Left ventricle myocardium inferior (tissue), 1 donor: ENCODE data around the gene ARFIP1. TPM values are rescaled to one million over a fixed set of nuclear protein-coding genes. Genes with fewer than 3 reads are reported as not detected.
"Not testable (repeated sequence)": the region's sequence is repeated elsewhere in the genome, so short reads cannot be mapped to it uniquely, and the experiment has no call there.

Source experiments
- DNase-seq: peaks from one replicate; pipeline ENCODE4 v3.0.0-alpha.2; 2020
- H3K27ac ChIP-seq: fragments of 200-600 bp; replicated peaks from 2 replicates; pipeline ENCODE4 v1.8.0; 2021
- H3K27me3 ChIP-seq: fragments of 200-600 bp; 2 replicates; pipeline ENCODE4 v1.8.0; 2021; ENCODE audit warnings: low read depth
- H3K36me3 ChIP-seq: fragments of 200-600 bp; 2 replicates; pipeline ENCODE4 v1.8.0; 2021
- H3K4me1 ChIP-seq: fragments of 200-600 bp; 2 replicates; pipeline ENCODE4 v1.8.0; 2021
- H3K4me3 ChIP-seq: fragments of 200-600 bp; 2 replicates; pipeline ENCODE4 v1.8.0; 2021; ENCODE audit warnings: mild to moderate bottlenecking, moderate library complexity
- H3K9me3 ChIP-seq: fragments of 200-600 bp; replicated peaks from 2 replicates; pipeline ENCODE4 v1.8.0; 2021
- intact Hi-C: fragments of 100-400 bp; cut with micrococcal nuclease; formaldehyde crosslinking; loops from one replicate; pipeline ENCODE4 v1.11.0; 2022
- total RNA-seq: library from RNA; stranded (reverse); fragmentation: NEBNext Ultra II Directional; extraction: Animal tissue kit (Norgen Biotek cat#: 25700); gene quantifications from one replicate; pipeline ENCODE4 v1.2.1, GENCODE V29; 2021
- TF ChIP-seq, protein P1 (sequence below): fragments of 200-600 bp; IDR thresholded peaks from 2 replicates; pipeline ENCODE4 v1.8.0; 2021; ENCODE audit warnings: antibody characterized with exemption, mild to moderate bottlenecking, borderline replicate concordance
- donor health status: DM: no; HTN: yes; CAD: no; lungs with severe emphysema.

ARFIP1 gene
- total RNA-seq, 1 donor from 2014 or later: 13.2 TPM

DNA sequence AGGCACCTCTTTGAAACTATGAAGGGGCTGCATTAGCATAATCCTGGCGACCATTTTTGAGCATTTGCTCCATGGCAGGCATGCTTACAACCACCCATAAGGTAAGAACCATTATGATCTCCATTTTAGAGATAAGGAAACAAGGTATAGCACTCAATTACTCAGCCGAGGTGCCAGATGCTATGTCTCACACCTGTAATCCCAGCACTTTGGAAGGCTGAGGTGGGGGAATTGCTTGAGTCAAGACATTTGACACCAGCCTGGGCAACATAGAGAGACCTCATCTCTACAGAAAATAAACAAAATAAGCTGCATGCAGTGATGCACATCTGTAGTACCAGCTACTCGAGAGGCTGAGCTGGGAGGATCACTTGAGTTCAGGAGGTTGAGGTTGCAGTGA lies 43.8 kb upstream of the ARFIP1 start:
- TF ChIP-seq, protein P1, sequence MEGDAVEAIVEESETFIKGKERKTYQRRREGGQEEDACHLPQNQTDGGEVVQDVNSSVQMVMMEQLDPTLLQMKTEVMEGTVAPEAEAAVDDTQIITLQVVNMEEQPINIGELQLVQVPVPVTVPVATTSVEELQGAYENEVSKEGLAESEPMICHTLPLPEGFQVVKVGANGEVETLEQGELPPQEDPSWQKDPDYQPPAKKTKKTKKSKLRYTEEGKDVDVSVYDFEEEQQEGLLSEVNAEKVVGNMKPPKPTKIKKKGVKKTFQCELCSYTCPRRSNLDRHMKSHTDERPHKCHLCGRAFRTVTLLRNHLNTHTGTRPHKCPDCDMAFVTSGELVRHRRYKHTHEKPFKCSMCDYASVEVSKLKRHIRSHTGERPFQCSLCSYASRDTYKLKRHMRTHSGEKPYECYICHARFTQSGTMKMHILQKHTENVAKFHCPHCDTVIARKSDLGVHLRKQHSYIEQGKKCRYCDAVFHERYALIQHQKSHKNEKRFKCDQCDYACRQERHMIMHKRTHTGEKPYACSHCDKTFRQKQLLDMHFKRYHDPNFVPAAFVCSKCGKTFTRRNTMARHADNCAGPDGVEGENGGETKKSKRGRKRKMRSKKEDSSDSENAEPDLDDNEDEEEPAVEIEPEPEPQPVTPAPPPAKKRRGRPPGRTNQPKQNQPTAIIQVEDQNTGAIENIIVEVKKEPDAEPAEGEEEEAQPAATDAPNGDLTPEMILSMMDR: no peak
- intact Hi-C loops: loop anchor here (5.0 to 10.0 kb wide), 2 partner anchors 91 to 234 kb away; no protein-coding TSS in a partner anchor
- H3K36me3 ChIP-seq: no peaks in the 10 kb centered on the region
- H3K27ac ChIP-seq: no peak overlapping the region
- no peaks in the 10 kb centered on the region for H3K9me3 ChIP-seq
- no peaks in the 10 kb centered on the region for H3K4me1 ChIP-seq
- no peak for DNase-seq
- no peaks in the 10 kb centered on the region for H3K27me3 ChIP-seq
- no peak overlapping the region for H3K4me3 ChIP-seq

DNA sequence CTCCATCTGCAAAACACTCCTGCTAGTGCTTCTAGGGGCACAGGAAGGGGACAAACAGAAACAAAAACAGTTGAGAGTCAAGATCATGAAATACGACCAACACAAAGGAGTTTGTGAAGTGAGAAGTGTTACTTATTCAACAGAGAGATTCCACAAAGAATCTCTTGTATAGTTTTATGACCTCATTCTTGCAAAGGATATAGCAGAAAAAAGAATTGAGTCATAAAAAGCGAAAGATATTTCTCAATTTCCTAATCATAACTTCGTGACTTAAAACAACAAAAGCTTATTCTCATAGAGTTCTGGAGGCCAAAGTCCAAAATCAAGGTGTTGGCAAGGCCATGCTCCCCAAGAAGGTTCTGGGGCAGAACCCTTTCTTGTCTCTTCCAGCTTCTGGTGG lies 40.9 kb upstream of the ARFIP1 start:
- H3K4me1 ChIP-seq: no peaks in the 10 kb centered on the region
- no peaks in the 10 kb centered on the region for H3K27me3 ChIP-seq
- DNase-seq: no peak
- no peaks in the 10 kb centered on the region for H3K36me3 ChIP-seq
- H3K4me3 ChIP-seq: no peak overlapping the region
- intact Hi-C loops: loop anchor here (5.0 to 10.0 kb wide), 2 partner anchors 94 to 237 kb away; no protein-coding TSS in a partner anchor
- no peaks in the 10 kb centered on the region for H3K9me3 ChIP-seq
- H3K27ac ChIP-seq: no peak overlapping the region
- TF ChIP-seq, protein P1: no peak

DNA sequence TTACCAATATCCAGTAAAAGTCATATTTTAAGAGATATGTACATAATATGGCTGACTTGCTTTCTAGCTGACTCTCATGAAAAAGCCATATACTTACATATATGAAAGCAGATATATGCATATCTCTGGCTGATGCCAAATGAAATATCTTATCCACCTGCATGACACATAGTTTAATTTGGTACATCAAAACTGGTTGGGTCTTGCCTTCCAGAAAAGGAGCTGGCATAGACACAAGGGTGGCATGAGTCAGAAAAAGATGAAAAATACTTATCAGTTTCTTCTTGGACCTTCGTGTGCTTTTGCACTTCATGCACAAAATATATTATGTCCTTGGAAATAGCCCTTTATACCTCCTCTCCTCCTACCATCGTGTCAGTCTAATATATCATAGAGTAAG lies 32.3 kb upstream of the ARFIP1 start:
- Histone ChIP-seq H3K27me3 (no peaks in the 10 kb centered on the region), H3K4me1 (no peaks in the 10 kb centered on the region), H3K27ac (no peak overlapping the region), H3K36me3 (no peaks in the 10 kb centered on the region), H3K9me3 (peaks cover 17% of the 10 kb centered on the region), H3K4me3 (no peak overlapping the region)
- TF ChIP-seq, protein P1: no peak
- intact Hi-C loops: no loop called here
- no peak for DNase-seq

DNA sequence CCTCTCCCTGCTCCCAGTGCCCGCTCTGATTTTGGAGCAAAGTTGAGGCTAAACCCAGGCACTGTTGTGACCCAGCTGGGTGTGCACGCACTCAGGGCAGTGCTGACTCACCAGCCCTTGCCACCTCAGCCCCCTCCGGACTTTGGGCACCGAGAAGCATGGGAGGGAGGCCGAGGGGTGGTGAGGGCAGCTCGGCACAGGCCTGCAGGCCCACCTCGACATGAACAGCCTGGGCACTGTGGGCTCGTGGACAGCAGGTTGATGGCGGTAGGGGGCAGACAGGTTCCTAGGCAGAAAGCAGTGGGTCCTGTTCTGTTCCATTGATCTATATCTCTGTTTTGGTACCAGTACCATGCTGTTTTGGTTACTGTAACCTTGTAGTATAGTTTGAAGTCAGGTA lies 31.1 kb upstream of the ARFIP1 start:
- no peaks in the 10 kb centered on the region for H3K36me3 ChIP-seq
- H3K4me3 ChIP-seq: no peak overlapping the region
- H3K4me1 ChIP-seq: no peaks in the 10 kb centered on the region

DNA sequence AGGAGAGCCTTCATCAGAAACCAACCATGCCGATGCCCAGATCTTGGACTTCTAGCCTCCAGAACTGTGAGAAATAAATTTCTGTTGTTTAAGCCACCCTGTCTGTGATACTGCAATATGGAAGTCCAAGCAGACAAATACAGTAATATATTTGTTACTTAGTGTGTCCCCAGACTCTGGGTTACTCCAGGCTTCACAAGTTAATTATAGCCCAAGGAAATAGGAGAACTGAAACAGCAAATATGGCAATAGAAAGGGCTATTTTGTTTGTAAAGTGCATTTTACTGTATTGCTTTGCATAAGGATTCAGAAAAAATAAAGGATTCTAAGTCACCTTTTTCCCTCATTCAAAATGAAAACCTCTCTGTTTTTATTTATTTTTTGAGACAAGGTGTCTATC lies 16.0 kb upstream of the ARFIP1 start:
- no peak for DNase-seq
- Histone ChIP-seq H3K36me3 (no peaks in the 10 kb centered on the region), H3K9me3 (no peaks in the 10 kb centered on the region), H3K27ac (no peak overlapping the region), H3K27me3 (no peaks in the 10 kb centered on the region), H3K4me3 (no peak overlapping the region), H3K4me1 (no peaks in the 10 kb centered on the region)
- intact Hi-C loops: no loop called here
- TF ChIP-seq, protein P1: no peak

More for the DNA sequence above, 31.1 kb upstream of the ARFIP1 start:
- Histone ChIP-seq H3K27ac (no peak overlapping the region), H3K27me3 (no peaks in the 10 kb centered on the region), H3K9me3 (peaks cover 23% of the 10 kb centered on the region)
- no peak for DNase-seq
- TF ChIP-seq, protein P1: no peak
- intact Hi-C loops: no loop called here

DNA sequence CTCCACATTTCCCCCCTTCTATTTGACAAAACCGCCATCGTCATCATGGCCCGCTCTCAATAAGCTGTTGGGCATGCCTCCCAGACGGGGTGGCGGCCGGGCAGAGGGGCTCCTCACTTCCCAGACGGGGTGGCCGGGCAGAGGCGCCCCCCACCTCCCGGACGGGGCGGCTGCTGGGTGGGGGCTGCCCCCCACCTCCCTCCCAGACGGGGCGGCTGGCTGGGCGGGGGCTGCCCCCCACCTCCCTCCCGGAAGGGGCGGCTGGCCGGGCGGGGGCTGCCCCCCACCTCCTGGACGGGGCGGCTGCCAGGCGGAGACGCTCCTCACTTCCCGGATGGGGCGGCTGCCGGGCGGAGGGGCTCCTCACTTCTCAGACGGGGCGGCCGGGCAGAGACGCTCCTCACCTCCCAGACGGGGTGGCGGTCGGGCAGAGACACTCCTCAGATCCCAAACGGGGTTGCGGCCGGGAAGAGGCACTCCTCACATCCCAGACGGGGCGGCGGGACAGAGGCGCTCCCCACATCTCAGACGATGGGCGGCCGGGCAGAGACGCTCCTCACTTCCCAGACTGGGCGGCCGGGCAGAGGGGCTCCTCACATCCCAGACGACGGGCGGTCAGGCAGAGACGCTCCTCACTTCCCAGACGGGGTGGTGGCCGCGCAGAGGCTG lies 14.6 kb upstream of the ARFIP1 start:
- H3K27me3 ChIP-seq, H3K4me3 ChIP-seq, H3K36me3 ChIP-seq, H3K9me3 ChIP-seq, H3K4me1 ChIP-seq, H3K27ac ChIP-seq, DNase-seq, intact Hi-C loops: not testable (repeated sequence)
